ENCODE measurements around the gene MTERF4. TPM values are rescaled to one million over a fixed set of nuclear protein-coding genes. Genes with fewer than 3 reads are reported as not detected.

MTERF4 gene
- total and polyA plus RNA-seq, 2 of the 4 experiments (the other 2 are of a cell fraction) = 26.6 to 33.3 TPM

GRCh38 chr2:241149925-241150659 is 48.0 kb upstream of the MTERF4 start, which contains the start of gene PPP1R7:
Gene PPP1R7, plus strand, starts transcription at chr2:241150467. Its CDS starts 29 bp downstream, at chr2:241150496.
- Histone ChIP-seq H2AK9ac (replicated peaks; ENCODE audit: low read depth, low read length, poor library complexity) (peak within 1 kb of the TSS; percentile 98), H3K27ac (ENCODE audit: insufficient read depth, low read length) (peak within 1 kb of the TSS; percentile 16), H2BK5ac (ENCODE audit: low read depth, low read length, poor library complexity, severe bottlenecking) (peak within 1 kb of the TSS; percentile 43), H3K4me1 (ENCODE audit: control insufficient read depth, insufficient read depth, low read length) (peaks cover 7% of the 10 kb centered on the region; the same call in 1 of the 2 replicates), H3K4me3 (ENCODE audit: insufficient read depth, low read depth, low read length) (peak within 1 kb of the TSS; percentile 75), H4K91ac (ENCODE audit: insufficient read depth, low read depth, low read length) (peak within 1 kb of the TSS; percentile 89), H3K4me2 (ENCODE audit: low read depth, low read length) (peak within 1 kb of the TSS; percentile 99), H3K9me3 (ENCODE audit: control insufficient read depth, insufficient read depth, low read length) (no peaks in the 10 kb centered on the region), H3K36me3 (ENCODE audit: control insufficient read depth, insufficient read depth, low read length) (peaks cover 6% of the 10 kb centered on the region), H3K79me1 (ENCODE audit: low read depth in 1 of 2, low read length in 2 of 2) (peaks cover 21 to 42% of the 10 kb centered on the region in 2 experiments), H4K5ac (ENCODE audit: low read depth, low read length) (peak within 1 kb of the TSS; percentile 15; the same call in 1 of the 2 replicates), H3K18ac (ENCODE audit: low read depth, low read length) (no peak within 1 kb of the TSS), H3K56ac (ENCODE audit: extremely low read depth, insufficient read depth, low read length) (peak within 1 kb of the TSS; percentile 42; the same call in 1 of the 2 replicates), H2BK15ac (ENCODE audit: low read depth, low read length) (no peak within 1 kb of the TSS; the same call in 2 of the 3 replicates), H2AFZ (replicated peaks; ENCODE audit: low read length, poor library complexity) (peak within 1 kb of the TSS; percentile 96), H4K20me1 (ENCODE audit: insufficient read depth, low read length) (peaks cover 21% of the 10 kb centered on the region), H3K23ac (ENCODE audit: low read depth, low read length) (peak within 1 kb of the TSS; percentile 91), H3K9ac (ENCODE audit: low read depth, low read length) (peak within 1 kb of the TSS; percentile 87), H2BK120ac (ENCODE audit: low read depth, low read length) (0 out of 2 replicates have a peak within 1 kb of the TSS, but pooled peaks have one; percentile 30), H3K4ac (ENCODE audit: low read depth, low read length) (peak within 1 kb of the TSS; percentile 92), H4K8ac (ENCODE audit: low read depth in 2 of 2, low read length in 2 of 2) (peak within 1 kb of the TSS; percentile 62 to 83), H3K9me1 (ENCODE audit: insufficient read depth, low read length) (peaks cover 17% of the 10 kb centered on the region), H2AK5ac (ENCODE audit: low read depth, low read length) (peak within 1 kb of the TSS; percentile 90), H2BK20ac (ENCODE audit: low read depth, low read length) (no peak within 1 kb of the TSS), H3K27me3 (ENCODE audit: control insufficient read depth, insufficient read depth, low read length) (no peaks in the 10 kb centered on the region), H3K14ac (replicated peaks; ENCODE audit: low read depth, low read length) (peak within 1 kb of the TSS; percentile 83)
- DNase-seq = peak; percentile 90
- ATAC-seq (ENCODE audit: low read depth) = peak; percentile 90
- BruUV-seq (replicated peaks) = no TSS peak
- intact Hi-C loops (cut with micrococcal nuclease) (loop anchor here (2.0 to 5.0 kb wide), 3 partner anchors 47 to 299 kb away; partner anchors contain the start of gene MTERF4), in situ Hi-C loops (cut with MboI; ENCODE audit: low sequenced_read_pairs) (no loop called here), dilution Hi-C loops (cut with HindIII; ENCODE audit: low sequenced_read_pairs, unreplicated experiment) (no loop called here)
- 2% methylated on average over 38 of the region's 73 CpGs; no CpG with 5 or more reads in 1 of the 2 experiments for WGBS, 2 experiments (ENCODE audit: extremely low coverage in 2 of 2, insufficient read length in 1 of 2)
- POLR2A ChIA-PET (ENCODE audit: unreplicated experiment) = no interaction called here
- CTCF ChIA-PET = interaction anchor here (0.6 kb wide), 1 partner anchor 539 kb away, joined by 3 read pairs; no protein-coding TSS in a partner anchor
- TF ChIP-seq USF2 (IDR thresholded peaks at IDR 0.05; ENCODE audit: low read depth, low read length) (no peak), BHLHE40 (IDR thresholded peaks at IDR 0.05; ENCODE audit: low read depth, low read length) (no peak), MAFK (IDR thresholded peaks at IDR 0.05; ENCODE audit: low read depth, low read length) (no peak), ELK1 (IDR thresholded peaks at IDR 0.05; ENCODE audit: borderline replicate concordance, low read depth, low read length) (no peak), FOS (IDR thresholded peaks at IDR 0.05; ENCODE audit: low read depth, low read length) (peak; percentile 29; the same call in 1 of the 2 replicates), CHD1 (IDR thresholded peaks at IDR 0.05; ENCODE audit: low read depth, low read length) (no peak), POLR2A (IDR thresholded peaks at IDR 0.05; ENCODE audit: low read depth, low read length) (peak; percentile 80), CEBPB (IDR thresholded peaks at IDR 0.05; ENCODE audit: low read depth, low read length) (no peak), RFX5 (IDR thresholded peaks at IDR 0.05; ENCODE audit: low read depth, low read length) (no peak), RCOR1 (IDR thresholded peaks at IDR 0.05; ENCODE audit: insufficient replicate concordance, low read length) (no peak), NFE2L2 (IDR thresholded peaks at IDR 0.05; ENCODE audit: low read depth, low read length) (no peak), CTCF (conservative IDR thresholded peaks at IDR 0.05; ENCODE audit: low read depth, low read length) (0 out of 2 replicates have a peak, but pooled peaks have one; percentile 25), MAZ (IDR thresholded peaks at IDR 0.05; ENCODE audit: borderline replicate concordance, low read depth, low read length) (no peak), SMC3 (IDR thresholded peaks at IDR 0.05; ENCODE audit: low read depth, low read length) (no peak)

Data from IMR-90 (cell line).